Femur (tissue), 1 donor: ENCODE results near the gene PBOV1.
"Not testable (repeated sequence)": the region's sequence is repeated elsewhere in the genome, so short reads cannot be mapped to it uniquely, and the experiment has no call there.

ENCODE experiments used
- DNase-seq: peaks from one replicate; pipeline ENCODE4 v3.0.0-alpha.2; 2017

Gene PBOV1

DNA sequence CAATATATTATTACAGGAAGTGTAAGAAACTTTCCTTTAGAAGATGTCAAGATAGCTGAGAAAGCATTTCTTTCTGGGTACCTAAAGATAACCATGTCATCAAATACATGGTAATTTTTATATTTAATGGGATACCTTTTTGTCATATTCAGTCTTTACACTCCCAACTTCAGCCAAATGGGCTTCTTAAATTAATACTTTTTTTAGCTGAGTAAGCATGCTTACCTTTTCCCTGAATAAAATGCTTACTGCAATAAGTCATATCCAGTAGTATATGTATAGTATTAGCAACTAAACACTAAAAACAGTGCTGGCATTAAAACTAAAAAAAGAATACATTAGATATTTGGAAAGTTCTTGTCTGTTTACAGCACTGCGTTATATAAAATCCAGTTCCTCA is 17.4 kb upstream of the PBOV1 start:
- DNase-seq = no peak

DNA sequence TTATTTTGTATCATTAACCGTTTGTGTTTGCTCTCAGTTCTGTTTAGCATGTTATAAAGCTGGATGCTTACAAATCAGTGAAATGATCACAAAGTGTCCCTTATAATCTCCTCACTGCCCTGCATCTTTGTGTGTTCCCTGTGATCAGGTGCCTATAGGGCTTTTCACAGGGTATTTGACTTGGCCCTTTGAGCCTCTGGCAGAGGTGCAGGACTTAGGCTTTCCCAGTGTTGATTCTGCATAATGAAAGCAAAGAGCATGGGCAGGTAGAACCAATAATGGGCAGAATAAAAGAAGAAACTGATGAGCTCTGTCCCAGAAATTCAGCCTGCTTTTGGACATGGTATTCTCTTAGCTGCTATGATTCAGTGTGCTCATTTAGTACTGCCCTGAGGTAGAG is 16.9 kb upstream of the PBOV1 start:
- no peak for DNase-seq

DNA sequence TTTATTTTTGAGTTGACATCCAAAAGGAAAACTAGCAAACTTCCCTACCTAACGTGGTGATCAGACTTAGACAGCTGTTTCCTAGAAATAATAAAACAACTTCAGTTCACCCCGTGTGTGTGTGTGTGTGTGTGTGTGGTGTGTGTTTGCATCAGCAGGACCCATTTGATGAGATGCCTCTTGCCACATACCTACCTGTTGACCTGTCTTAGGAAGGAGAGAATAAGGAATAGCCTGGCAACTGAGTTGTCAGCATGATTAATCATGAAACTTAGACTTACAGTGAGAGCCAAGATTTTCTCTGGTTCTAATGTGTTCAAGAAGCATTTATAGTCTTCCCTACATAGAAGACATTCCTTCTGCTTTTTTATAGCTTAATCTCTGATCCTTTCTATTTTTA is 16.1 kb upstream of the PBOV1 start:
- DNase-seq = no peak

DNA sequence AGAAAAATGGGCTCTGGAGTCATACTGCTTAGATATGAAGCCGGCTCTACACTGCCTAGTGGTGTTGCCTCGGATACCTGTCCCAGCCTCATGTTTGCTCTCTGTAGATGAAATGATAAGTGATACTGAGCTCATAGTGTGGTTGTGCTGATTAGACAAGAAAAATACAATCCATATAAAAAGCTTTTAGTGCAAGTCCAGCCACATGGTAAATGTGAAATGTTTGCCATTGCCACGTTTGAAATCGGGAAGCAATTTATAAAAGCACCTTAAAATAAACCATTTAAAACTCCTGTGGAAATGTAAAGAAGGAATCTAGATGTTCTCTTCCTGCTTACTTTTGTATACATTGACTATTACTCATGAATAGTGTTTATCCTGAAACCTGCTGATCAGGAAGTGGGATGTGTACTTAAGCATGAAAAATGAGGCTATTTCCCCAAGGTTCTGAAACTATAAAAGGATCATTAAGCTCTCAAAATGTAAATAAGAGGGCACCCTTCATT is 13.1 kb upstream of the PBOV1 start:
- DNase-seq = no peak

DNA sequence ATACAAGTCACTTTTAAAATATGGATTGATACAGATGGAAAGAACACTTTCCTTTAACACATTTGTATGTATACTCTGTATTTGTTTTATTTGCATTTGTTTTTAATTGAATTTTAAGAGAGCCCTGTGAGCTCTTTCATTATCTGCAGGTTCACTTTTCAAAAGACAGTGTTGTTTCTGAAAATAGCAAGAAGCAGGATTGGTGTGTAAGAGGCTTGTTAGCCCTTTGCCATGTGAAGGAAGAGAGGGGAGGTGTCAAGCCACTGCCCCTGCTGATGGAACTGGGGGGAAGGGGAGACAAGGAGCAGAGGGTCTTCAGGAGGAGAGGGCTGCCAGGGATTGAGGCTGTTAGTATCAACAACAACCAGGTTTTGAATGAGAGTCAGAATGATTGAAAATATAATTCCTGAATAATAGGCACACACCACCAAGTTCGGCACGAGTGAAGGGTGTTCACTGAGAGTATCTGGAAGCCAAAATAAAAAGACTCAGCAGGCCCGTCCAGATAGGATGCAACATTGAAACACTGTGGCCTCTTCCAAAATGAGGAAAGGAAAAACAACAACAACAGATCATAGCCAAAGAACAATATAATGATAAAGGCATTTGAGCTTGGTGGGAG is 12.6 kb upstream of the PBOV1 start:
- DNase-seq = no peak

DNA sequence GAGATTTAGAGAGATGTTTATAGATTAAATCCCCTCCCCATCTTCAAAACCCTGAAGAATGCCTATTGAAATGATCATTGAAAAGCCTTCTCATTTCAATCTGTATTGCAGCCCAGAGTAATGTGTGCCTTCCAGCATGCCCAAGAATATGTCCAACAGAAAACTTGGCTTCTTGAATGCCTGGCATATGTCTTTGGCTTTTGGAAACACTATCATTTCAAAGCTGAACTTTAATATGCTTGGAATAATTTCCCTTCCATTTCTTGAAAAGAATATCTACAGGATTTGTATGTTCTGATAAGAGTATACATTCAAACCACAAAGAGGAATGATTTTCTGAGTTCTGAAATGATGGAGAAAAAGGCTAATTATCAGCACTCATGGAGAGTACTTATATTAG is 11.9 kb upstream of the PBOV1 start:
- DNase-seq = no peak

DNA sequence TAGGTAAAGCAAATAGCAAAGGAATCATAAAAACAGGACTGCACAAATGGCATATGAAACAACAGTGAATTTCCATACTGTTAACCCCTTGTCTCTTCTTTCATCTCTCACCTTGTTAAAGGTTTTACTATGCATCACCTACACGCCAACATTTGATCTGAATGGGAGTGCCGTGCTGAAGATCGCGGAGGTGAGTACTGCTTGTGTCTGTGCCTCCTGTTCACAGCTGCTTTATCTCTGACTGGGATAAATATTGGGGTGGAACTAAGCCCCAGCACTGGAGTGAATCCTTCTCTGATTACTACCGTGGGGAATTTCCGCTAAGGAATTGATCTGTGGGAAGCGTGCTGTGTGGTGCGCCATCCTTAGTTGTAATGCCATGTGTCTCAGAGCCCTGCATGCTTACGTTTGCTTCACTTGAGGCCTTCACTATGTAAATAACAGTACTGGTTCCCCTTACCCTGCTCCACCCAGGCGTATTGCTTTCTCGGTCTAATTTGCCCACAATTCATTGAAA is 11.4 kb upstream of the PBOV1 start:
- no peak for DNase-seq

DNA sequence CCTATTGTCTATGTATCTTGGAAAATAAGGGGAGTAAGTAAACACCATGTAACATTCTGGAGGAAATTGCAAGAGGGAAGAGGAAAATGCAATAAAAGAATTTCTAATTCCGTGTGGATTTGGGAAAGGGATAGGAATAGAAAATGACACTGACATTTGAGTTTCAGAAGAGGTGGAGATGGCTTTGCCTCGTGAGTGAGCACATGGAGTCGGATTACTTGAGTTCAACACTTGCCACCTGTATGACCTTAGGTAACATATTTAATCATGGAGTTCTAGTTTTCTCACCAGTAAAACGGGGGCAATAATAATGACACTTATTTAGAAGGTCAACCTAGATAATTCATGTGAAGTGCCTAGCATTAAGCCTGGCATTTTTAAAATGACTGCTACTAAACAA is 10.8 kb upstream of the PBOV1 start:
- DNase-seq = no peak

DNA sequence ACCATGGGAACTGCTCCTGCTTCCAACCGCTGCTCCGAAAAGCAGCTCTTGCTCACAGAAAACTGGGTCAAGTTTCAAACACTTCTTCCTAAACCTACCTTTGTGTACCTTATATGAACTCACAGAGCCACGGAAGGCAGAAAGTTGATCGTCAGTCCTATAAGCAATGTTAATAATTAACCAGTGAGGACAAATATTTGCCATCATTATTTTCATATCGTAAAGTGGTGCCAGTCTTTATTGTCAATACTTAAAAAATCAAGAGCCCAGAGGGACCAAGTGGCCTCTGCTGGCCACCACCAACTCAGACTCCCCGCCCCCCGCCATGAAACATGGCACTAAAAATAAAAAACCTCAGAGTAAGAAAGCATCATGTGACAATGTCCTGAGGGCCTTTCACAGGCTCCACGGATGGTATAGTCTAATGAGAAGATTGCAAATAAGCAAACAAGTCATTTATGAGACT is 9.1 kb upstream of the PBOV1 start:
- no peak for DNase-seq

GRCh38 chr6:138226700-138227315 is 8.5 kb upstream of the PBOV1 start:
- no peak for DNase-seq

- DNase-seq = no peak
Observed at GRCh38 chr6:138225953-138226352, 7.7 kb upstream of the PBOV1 start.

DNA sequence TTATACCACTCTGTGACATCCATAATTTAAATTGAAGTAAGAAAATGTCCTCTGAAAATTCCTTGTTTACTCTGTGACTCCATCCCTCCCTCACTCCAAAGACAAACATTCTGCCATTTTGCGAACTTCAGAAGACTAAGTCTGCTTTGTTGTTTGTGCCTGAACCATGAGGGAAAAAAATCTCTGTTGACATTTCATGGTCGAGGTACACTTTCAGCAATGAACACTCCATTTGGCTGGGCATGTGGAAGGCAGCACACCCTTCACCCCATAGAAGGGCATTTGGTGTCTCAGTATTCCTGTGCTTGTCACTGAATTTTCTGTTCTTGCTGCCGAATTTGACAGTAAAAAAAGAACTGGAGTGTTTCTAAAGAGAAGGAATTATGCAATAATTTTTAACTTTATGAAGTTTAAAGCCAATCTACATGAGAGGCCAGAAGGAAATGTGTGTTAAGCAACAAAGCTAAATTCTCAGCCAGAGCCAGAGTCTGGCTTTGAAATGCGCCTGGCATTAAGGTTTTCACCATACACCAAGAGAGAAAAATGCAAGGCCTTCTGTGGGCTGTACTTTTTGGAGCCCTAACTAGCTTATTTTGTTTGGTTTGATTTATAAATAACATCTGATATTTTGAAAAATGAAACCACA is 4.7 kb upstream of the PBOV1 start:
- DNase-seq = no peak

- DNase-seq = no peak
Observed at GRCh38 chr6:138219901-138220300, 1.6 kb upstream of the PBOV1 start.

DNA sequence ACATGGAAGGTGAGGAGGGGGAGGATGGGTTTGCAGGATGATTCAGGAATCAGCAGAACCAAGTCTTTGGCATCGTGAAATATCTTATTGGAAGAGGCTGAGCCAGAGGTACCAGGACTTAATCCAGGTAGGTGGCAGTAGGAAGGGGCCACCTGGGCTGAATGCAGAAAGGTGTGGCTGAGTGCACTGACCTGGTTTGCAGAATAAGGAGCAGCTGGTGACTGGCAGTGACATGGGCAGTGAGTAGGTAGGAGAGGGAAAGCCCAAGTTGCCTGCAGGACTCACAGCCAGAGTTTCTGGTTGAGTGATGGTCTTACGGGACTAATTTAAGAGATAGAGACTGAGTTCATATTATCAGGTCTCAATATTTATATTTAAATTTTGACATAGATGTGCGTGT is 1.1 kb upstream of the PBOV1 start:
- DNase-seq = no peak

DNA sequence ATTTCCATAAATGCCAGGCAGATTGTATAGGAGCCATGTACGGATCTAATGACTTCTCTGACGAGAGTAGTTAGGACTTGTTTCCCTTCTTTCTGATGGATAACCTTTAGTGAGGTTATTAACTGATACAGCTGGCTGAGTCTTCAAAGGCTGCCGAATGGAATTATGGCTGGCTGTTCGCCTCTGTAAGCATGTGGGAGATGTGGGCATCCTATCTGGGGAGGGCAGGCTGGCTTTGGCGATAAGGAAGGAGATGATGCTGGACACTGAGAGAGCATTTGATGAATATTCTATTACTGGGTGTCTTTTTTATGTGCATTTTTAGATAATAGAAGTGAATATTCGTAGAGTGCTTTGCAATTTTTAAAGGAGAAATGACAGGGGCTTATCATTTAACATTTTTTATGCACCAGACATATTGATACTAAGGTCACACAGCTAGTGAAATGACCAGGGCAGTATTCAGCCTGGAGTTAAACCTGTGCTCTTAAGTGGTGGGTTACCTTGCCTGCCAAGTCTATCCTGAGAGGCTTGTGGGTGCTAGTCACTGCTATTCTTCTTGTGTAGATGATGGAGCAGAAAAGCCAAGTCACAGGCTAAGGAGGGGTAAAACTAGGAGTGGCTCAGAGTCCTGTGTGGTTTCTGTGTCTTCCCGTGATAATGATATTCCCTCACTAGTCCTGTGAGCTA is 3.1 kb downstream of the PBOV1 start:
- DNase-seq = no peak

- DNase-seq = not testable (repeated sequence)
Observed at GRCh38 chr6:138212530-138212929, 5.8 kb downstream of the PBOV1 start.

GRCh38 chr6:138211601-138212000 is 6.7 kb downstream of the PBOV1 start:
- DNase-seq = no peak

DNA sequence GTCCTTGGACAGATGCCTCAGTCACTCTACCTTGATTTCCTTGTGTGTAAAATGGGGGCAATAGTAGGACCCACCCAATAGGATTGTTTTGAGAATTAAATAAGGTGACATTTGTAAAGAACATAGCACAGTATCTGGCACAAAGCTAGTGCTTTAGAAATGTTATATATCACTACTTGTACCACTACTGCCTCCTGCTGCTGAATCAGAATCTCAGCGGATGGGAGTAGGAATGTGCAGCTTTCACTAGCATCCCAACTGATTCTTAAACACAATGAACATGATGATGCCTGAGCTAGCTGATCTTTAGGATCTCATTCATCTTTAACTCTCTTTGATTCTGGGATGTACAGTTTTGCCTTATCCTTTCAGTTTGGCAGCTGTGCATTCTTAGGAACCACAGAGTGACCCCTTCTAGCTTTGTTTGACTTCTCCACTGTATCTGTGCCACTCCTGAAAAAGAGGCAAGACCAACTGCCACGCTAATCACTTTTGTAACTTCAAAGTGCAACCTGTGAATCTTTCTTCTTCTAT is 7.2 kb downstream of the PBOV1 start:
- DNase-seq = no peak

GRCh38 chr6:138206862-138207261 is 11.4 kb downstream of the PBOV1 start:
- DNase-seq = no peak

GRCh38 chr6:138205437-138206094 is 12.7 kb downstream of the PBOV1 start:
- no peak for DNase-seq

DNA sequence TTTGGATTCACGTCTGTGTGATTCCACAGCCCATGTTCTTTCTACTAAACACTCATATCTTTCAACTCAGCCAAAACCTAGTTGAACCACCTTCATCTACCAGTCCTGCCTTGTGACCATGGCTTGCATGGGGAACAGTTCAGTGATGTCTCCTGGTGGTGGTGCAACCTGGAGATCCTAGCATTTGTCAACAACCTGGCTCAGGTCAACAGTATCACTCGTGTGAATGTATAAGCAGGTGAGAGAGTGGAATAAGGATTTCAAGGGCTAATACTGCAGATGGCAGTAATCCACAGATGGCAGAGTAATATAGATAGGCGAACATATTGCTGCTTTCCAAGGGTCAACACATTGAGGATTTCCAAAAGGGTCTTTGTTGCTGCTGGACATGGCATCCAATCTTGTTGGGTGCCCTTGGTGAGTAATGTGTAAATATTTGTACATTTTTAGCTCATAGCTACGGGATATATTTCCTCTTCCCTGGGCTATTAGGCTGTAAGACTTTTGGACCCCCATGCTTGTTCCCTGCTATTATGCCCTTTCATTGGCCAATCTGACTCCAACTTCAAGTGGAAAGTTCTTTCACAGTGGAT is 13.4 kb downstream of the PBOV1 start:
- DNase-seq = no peak

DNA sequence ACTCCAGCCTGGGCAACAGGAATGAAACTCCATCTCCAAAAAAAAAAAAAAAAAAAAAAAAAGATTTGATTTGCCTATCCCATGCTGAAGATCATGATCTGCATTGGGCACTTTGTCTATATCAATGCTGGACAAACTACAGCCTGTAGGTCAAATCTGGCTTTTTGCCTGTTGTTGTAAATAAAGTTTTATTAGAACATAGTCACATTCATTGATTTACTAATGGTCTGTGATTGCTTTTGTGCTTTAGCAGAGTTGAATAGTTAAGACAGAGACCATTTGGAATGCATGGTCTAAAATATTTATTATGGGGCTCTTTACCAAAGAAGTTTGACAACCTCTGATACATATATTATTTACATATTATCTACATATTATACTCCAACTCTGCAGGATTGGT is 14.0 kb downstream of the PBOV1 start:
- no peak for DNase-seq
